HTR-8/SVneo (cell line): Measurements from ENCODE around the gene ZHX3.
"Not testable (repeated sequence)": the region's sequence is repeated elsewhere in the genome, so short reads cannot be mapped to it uniquely, and the experiment has no call there.

Experiments used
- DNase-seq: peaks from one replicate; pipeline ENCODE4 v3.0.0; 2011; ENCODE audit warnings: low spot score, mixed read lengths; ENCODE audit not compliant: insufficient read length
- FAIRE-seq: peaks from 2 replicates; lab custom pipeline; 2011; peaks lifted over from hg19 to GRCh38; lab: Jason Lieb, UNC

ZHX3 gene

GRCh38 chr20:41335591-41335990, 18.1 kb upstream of the ZHX3 start:
- DNase-seq = no peak
- no peak for FAIRE-seq

GRCh38 chr20:41334443-41335421, 17.2 kb upstream of the ZHX3 start:
- DNase-seq = no peak
- FAIRE-seq = no peak

DNA sequence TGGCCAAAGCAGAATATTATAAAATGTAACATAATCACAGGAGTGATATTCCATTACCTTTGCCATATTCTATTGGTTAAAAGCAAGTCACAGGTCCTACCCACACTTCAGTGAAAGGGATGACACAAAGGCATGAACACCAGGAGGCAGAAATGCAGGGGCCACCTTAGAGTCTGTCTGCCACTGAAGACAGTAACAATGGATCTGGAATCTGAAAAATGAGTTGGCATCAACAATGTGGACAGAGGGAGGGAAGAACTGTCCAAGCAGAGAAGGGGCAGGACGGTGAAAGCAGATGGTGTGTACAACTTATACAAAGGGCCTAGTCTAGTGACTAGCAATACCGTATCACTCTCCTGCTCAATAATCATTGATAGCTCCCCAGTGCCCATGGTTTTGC, 16.5 kb upstream of the ZHX3 start:
- no peak for DNase-seq

GRCh38 chr20:41331731-41332130, 14.2 kb upstream of the ZHX3 start:
- no peak for DNase-seq
- no peak for FAIRE-seq

More for the DNA sequence above, 16.5 kb upstream of the ZHX3 start:
- peak; percentile 87 for FAIRE-seq

GRCh38 chr20:41330941-41331340, 13.4 kb upstream of the ZHX3 start:
- FAIRE-seq = no peak

GRCh38 chr20:41330343-41330720, 12.8 kb upstream of the ZHX3 start:
- FAIRE-seq = no peak
- DNase-seq = no peak

More at GRCh38 chr20:41330941-41331340, 13.4 kb upstream of the ZHX3 start:
- no peak for DNase-seq

GRCh38 chr20:41329435-41330342, 12.2 kb upstream of the ZHX3 start:
- DNase-seq (peak; percentile 95), FAIRE-seq (peak; percentile 98)

- DNase-seq = no peak
- no peak for FAIRE-seq
These were observed 9.6 kb upstream of the ZHX3 start for GRCh38 chr20:41327178-41327577.

- FAIRE-seq = no peak
These were observed 3.4 kb upstream of the ZHX3 start for GRCh38 chr20:41320976-41321375.

DNA sequence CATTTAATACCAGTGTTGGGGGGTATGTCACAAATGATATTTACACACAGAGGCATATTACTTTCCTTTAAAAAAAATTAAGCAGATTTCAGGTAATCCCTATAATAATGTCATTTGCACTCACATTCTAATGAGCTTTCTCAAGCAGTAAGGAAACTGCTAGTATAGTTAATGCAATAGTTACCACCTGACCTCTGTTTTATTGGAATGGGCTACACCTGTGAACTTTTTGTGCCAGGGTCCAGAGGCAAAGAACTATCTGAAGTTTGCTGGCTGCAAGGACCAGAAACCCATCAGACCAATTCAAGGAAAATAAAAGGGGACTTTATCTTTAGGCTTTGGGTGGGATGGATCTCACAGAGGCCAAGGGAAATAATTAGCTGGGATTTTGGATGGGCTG, 2.9 kb upstream of the ZHX3 start:
- DNase-seq (no peak), FAIRE-seq (no peak)

More at GRCh38 chr20:41320976-41321375, 3.4 kb upstream of the ZHX3 start:
- no peak for DNase-seq

DNA sequence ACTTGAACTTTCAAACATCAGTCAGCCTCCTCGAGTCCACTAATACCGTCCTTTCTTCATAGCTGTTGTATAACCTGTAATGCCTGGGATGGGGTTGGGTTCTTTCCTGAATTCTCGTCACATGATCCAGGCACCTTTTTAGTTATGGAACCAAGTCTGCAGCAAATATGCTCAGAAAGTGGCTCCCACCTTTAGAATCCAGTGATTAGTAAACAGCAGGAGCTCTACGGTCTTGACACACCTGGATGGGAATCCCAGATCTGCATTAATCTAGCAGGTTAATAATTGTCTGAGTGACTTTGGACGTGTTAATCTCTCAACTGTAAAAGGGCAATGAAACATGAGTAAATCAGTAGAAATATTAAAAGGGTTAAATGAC, 729 bp upstream of the ZHX3 start:
- DNase-seq (no peak), FAIRE-seq (no peak)

- DNase-seq = peak; percentile 91
- peak; percentile 89 for FAIRE-seq
These were observed 657 bp downstream of the ZHX3 start for GRCh38 chr20:41316602-41317545.

DNA sequence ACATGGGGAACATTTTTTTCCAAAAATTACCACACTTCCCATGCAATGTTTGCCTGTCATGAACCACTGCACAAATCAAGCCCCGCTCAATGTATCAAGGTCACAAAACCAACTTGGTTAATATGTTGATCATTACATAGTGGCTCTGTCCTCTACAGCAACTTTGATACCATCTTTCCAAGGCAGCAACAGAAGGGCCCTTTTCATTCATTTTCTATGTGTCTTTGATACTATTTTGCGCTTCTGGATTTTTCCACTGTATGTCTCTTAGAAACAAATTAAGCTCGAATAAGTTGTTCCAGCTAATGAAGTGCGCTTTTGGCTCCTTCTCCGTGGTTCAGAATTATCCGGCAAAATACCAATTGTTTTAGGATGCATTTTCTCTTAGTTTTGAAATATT, 1.5 kb downstream of the ZHX3 start:
- DNase-seq (no peak), FAIRE-seq (peak; percentile 28)

DNA sequence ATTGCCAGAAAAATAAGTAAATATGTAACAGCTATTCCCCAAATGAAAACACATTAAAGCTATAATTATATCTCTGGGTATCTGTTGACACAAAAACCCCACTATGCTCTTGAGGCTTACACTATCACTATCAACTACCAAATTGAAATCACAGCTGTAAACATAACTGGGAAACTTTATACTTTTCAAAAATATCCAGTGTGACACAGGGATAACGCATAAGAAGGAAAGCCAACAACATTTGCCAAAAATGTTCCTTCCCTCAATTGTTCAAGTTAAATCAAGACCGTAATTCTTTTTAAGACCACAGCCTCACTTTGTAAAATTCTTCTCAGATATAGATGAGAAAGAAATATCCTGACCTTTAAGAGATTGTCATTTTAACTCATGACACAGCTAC, 3.1 kb downstream of the ZHX3 start:
- DNase-seq (no peak), FAIRE-seq (no peak)

GRCh38 chr20:41312009-41312408, 5.5 kb downstream of the ZHX3 start:
- FAIRE-seq = not testable (repeated sequence)

DNA sequence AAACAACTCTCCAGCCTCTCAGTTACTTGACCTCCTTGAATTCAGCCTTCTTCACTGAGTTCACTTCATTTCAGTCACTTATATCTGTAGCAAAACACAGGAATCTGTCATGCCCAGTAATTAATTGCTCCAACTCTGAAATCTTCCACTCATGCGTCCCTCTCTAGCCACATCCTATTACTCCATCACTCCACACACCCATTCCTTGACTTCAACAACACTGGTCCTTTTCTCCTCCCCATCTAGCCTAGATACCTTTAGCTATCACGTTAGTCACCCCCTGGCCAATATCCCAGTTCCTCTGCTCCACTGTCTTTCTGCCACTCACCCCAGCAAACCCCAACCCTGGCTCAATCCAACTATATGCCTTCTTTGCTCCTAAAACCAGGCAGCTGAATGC, 7.7 kb downstream of the ZHX3 start:
- no peak for DNase-seq
- peak; percentile 58 for FAIRE-seq

More at GRCh38 chr20:41312009-41312408, 5.5 kb downstream of the ZHX3 start:
- DNase-seq = not testable (repeated sequence)

DNA sequence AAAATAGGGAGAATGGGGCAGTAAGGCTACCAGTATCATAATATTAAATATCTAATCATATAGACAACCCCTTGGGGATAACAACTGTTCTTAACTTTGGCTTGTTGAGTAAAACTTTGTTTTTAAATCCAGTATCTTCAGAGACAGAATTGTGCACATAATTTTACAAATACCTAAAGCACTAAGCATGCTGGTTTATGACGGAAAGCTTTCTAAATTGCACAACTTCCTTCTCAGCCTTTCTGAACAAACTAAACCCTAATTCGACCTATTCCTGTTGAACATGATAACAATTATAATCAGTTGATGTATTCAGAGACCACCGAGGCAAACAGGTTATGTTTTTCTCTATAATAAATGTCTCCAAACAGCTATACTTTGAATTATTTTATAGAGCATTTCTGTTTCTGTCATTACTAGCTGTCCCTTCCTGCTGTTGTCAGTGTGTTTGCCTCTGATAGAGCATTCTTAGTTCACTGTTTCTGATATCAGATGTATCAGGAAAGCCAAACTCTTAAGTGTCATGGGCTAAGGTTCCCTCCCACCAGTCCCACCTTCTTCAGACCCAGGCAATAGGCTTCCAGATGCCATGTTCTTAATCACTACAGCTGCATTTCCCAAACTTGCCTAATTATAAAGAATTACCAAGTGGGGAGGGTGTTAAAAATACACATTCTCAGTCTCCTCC, 8.7 kb downstream of the ZHX3 start:
- FAIRE-seq (no peak), DNase-seq (no peak)

- FAIRE-seq (peak; percentile 4), DNase-seq (no peak)
These were observed 9.2 kb downstream of the ZHX3 start for GRCh38 chr20:41308290-41308711.

DNA sequence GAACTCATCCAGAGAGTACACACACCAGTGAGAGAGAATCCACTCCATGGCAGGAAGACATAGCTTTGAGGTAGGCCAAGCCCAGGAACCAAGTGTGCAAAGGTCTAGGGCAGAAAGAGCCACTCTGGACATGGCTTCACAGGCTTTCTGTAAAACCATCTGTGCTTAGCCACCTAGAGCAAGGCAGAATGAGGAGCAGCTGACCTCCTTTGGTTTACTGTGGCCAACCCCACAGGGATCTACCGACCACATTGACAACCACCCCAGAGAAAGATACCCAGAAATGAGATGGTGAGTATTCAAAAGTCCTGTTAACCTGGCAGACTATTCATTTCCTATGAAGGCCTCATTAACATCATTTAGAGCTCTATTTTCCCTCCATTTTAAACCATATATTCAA, 10.5 kb downstream of the ZHX3 start:
- no peak for FAIRE-seq
- no peak for DNase-seq
